Type B pancreatic cell (in vitro differentiated cells): ENCODE measurements around the gene MINDY2. TPM values are rescaled to one million over a fixed set of nuclear protein-coding genes. Genes with fewer than 3 reads are reported as not detected.
"Not testable (repeated sequence)": the region's sequence is repeated elsewhere in the genome, so short reads cannot be mapped to it uniquely, and the experiment has no call there.

Source experiments
- DNase-seq: peaks from one replicate; pipeline ENCODE4 v3.0.0; 2021; ENCODE audit warnings: mixed read lengths; ENCODE audit not compliant: unreplicated experiment; ENCODE audit errors: extremely low spot score
- H3K27ac Mint-ChIP-seq: 2 replicates; pipeline ENCODE4 v1.8.0; 2021; ENCODE audit warnings: mild to moderate bottlenecking, mixed read lengths
- H3K27me3 Mint-ChIP-seq: 2 replicates; pipeline ENCODE4 v1.8.0; 2021; ENCODE audit warnings: mixed read lengths
- H3K36me3 Mint-ChIP-seq: 2 replicates; pipeline ENCODE4 v1.8.0; 2021; ENCODE audit warnings: mixed read lengths
- H3K4me1 Mint-ChIP-seq: one replicate; pipeline ENCODE4 v1.8.0; 2021; ENCODE audit warnings: mixed read lengths; ENCODE audit not compliant: unreplicated experiment
- H3K4me3 Mint-ChIP-seq: 2 replicates; pipeline ENCODE4 v1.8.0; 2021; ENCODE audit warnings: mild to moderate bottlenecking, mixed read lengths
- H3K9me3 Mint-ChIP-seq: 2 replicates; pipeline ENCODE4 v1.8.0; 2021; ENCODE audit warnings: mixed read lengths
- total RNA-seq: library from RNA; stranded (reverse); gene quantifications from 2 replicates; pipeline ENCODE4 v1.2.1, GENCODE V29; 2021; ENCODE audit warnings: low replicate concordance
- TF ChIP-seq, protein P1 (sequence below): fragments of 200-600 bp; sonication (generic); conservative IDR thresholded peaks from 2 replicates; pipeline ENCODE4 v1.5.0; 2021; ENCODE audit warnings: antibody characterized with exemption, mild to moderate bottlenecking

The MINDY2 gene
- total RNA-seq, 1 donor from 2014 or later: 39.8 TPM

DNA sequence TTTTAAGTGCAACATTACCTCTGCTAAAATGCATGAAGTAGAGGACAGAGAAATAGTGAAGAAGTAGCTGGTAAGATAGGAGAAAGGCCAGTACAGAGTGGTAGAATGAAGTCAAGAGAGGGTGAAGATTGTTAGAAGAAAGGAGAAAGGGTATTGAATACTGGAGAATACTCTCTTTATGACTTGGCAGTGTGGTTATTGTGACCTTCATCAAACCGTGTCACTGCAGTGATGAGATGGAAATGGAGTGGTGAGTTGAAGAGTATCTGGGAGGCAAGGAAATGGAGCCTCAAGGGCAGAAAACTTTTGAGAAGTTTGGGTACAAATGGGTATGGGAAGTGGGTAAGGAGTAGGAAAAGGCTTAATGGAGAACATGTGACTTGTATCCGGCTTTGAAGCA lies 24.7 kb downstream of the MINDY2 start:
- peaks cover 32% of the 10 kb centered on the region for H3K36me3 Mint-ChIP-seq
- peaks cover 9% of the 10 kb centered on the region for H3K9me3 Mint-ChIP-seq
- peak overlapping the region; percentile 65 for H3K27ac Mint-ChIP-seq
- TF ChIP-seq, protein P1, sequence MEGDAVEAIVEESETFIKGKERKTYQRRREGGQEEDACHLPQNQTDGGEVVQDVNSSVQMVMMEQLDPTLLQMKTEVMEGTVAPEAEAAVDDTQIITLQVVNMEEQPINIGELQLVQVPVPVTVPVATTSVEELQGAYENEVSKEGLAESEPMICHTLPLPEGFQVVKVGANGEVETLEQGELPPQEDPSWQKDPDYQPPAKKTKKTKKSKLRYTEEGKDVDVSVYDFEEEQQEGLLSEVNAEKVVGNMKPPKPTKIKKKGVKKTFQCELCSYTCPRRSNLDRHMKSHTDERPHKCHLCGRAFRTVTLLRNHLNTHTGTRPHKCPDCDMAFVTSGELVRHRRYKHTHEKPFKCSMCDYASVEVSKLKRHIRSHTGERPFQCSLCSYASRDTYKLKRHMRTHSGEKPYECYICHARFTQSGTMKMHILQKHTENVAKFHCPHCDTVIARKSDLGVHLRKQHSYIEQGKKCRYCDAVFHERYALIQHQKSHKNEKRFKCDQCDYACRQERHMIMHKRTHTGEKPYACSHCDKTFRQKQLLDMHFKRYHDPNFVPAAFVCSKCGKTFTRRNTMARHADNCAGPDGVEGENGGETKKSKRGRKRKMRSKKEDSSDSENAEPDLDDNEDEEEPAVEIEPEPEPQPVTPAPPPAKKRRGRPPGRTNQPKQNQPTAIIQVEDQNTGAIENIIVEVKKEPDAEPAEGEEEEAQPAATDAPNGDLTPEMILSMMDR: no peak
- peaks cover 11% of the 10 kb centered on the region for H3K4me1 Mint-ChIP-seq
- H3K4me3 Mint-ChIP-seq: peak overlapping the region; percentile 27
- H3K27me3 Mint-ChIP-seq: no peaks in the 10 kb centered on the region
- no peak for DNase-seq

DNA sequence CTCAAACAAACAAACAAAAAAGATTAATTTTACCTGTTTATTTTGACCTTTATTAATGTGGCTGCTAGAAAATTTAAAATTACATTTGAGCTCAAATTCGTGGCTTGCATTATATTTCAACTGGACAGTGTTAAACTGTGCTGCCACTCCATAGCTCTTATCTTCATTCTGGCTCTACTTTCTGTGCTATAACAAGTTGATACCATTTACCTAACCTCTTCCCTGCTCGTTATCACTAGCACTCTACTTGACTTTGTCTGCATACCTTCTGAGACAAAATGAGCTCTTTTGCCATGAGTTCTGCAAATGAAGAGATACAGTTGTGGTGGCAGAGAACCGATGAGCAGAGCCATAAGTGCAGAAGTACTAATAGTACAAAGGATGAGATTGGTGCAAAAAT lies 26.4 kb downstream of the MINDY2 start:
- H3K27me3 Mint-ChIP-seq: no peaks in the 10 kb centered on the region
- peaks cover 31% of the 10 kb centered on the region for H3K36me3 Mint-ChIP-seq
- no peak overlapping the region for H3K27ac Mint-ChIP-seq
- TF ChIP-seq, protein P1: no peak
- DNase-seq: no peak
- H3K9me3 Mint-ChIP-seq: peaks cover 5% of the 10 kb centered on the region
- peaks cover 11% of the 10 kb centered on the region for H3K4me1 Mint-ChIP-seq
- H3K4me3 Mint-ChIP-seq: no peak overlapping the region

DNA sequence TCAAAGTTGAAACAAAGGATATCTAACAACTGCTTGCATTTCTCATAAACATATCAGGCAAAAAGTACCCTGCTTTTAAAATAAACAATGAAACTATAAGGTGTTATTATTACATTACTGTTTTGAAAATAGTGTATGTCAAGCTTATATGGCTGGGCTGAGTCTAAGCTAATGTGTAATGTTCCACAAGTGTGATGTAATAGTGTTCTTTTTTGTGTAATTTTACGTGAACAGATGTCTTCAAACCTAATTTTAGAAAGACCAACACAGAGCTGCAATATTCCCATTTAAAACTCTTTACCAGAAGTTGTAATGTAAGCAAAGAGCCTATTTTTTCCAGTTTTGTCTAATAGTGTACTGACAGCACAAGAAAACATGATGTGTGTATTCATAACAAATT lies 34.0 kb downstream of the MINDY2 start:
- Mint-ChIP-seq H3K4me1 (no peaks in the 10 kb centered on the region), H3K27ac (no peak overlapping the region), H3K9me3 (no peaks in the 10 kb centered on the region), H3K4me3 (no peak overlapping the region), H3K27me3 (no peaks in the 10 kb centered on the region), H3K36me3 (peaks cover 26% of the 10 kb centered on the region)
- DNase-seq: no peak
- TF ChIP-seq, protein P1: no peak

DNA sequence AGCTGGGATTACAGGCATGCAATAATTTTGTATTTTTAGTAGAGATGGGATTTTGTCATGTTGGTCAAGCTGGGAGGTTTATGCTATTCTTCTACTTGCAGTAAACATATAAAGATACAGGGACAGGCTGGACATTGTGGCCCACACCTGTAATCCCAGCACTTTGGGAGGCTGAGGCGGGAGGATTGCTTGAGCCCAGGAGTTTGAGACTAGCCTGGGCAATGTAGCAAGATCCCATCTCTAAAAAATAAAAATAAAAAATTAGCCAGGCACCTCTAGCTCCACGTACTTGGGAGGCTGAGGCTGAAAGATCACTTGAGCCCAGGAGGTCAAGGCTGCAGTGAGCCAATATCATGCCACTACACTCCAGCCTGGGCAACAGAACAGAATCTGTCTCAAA lies 52.2 kb downstream of the MINDY2 start:
- H3K4me3 Mint-ChIP-seq, H3K9me3 Mint-ChIP-seq, H3K27ac Mint-ChIP-seq, DNase-seq, H3K4me1 Mint-ChIP-seq, H3K27me3 Mint-ChIP-seq: not testable (repeated sequence)
- peaks cover 16% of the 10 kb centered on the region for H3K36me3 Mint-ChIP-seq

DNA sequence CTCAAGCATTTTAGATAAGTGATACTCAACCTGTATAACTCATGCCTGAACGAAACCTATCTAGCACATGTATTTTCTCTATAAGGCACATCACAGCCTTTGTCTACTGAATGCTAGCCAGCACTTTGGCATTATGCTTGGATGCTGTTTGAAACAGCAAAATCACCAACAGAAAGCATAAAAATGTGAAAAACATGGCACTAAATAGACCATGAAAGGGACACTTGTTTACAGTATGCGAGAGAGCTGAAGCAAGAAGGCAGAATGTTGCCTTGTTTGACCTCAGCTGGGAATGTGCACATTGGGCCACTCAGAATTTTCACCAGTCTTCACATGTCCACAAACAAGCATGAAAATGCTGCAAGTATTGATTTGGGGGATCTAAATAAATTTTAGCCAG lies 59.5 kb downstream of the MINDY2 start:
- H3K27ac Mint-ChIP-seq: no peak overlapping the region
- H3K36me3 Mint-ChIP-seq: peaks cover 34% of the 10 kb centered on the region
- H3K27me3 Mint-ChIP-seq: no peaks in the 10 kb centered on the region
- DNase-seq: no peak
- no peak overlapping the region for H3K4me3 Mint-ChIP-seq
- no peaks in the 10 kb centered on the region for H3K9me3 Mint-ChIP-seq
- peaks cover 15% of the 10 kb centered on the region for H3K4me1 Mint-ChIP-seq
- TF ChIP-seq, protein P1: no peak

DNA sequence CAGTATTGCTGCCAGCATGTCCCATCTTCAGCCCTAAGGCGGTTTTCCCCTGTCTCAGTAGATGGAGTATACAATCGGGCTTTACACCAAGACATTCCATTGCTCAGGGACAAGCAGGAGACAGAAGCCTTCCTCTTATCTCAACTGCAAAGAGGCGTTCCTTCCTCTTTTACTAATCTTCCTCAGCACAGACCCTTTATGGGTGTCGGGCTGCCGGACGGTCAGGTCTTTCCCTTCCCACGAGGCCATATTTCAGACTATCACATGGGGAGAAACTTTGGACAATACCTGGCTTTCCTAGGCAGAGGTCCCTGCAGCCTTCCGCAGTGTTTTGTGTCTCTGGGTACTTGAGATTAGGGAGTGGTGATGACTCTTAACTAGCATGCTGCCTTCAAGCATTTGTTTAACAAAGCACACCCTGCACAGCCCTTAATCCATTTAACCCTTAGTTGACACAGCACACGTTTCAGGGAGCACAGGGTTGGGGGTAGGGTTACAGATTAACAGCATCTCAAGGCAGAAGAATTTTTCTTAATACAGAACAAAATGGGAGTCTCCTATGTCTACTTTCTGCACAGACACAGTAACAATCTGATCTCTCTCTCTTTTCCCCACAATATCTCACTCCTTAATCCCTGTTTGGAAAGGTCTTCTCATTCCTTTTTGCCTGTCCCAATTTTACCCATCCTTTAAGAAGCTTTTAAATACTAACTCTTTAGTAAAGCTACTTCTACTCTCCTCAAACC lies 62.8 kb downstream of the MINDY2 start:
- H3K4me3 Mint-ChIP-seq: peak overlapping the region; percentile 39
- H3K4me1 Mint-ChIP-seq: peaks cover 15% of the 10 kb centered on the region
- not testable (repeated sequence) for H3K9me3 Mint-ChIP-seq, H3K27me3 Mint-ChIP-seq, DNase-seq
- peak overlapping the region; percentile 76 for H3K27ac Mint-ChIP-seq
- H3K36me3 Mint-ChIP-seq: peaks cover 26% of the 10 kb centered on the region
